Loucy (cell line): ENCODE results near the gene SLC9A3.

ENCODE experiments used
- H2AFZ ChIP-seq: fragments of 200-600 bp; sonication (generic); 2 replicates; pipeline ENCODE4 v1.6.0; 2016; ENCODE audit warnings: antibody characterized with exemption, mild to moderate bottlenecking, low read length, moderate library complexity
- H3F3A ChIP-seq: fragments of 200-600 bp; 2 replicates; pipeline ENCODE4 v1.6.0; 2016; ENCODE audit warnings: antibody characterized with exemption, low read depth, mild to moderate bottlenecking
- H3K27me3 ChIP-seq: fragments of 200-600 bp; sonication (generic); 2 replicates; pipeline ENCODE4 v1.6.1; 2014; ENCODE audit warnings: low read length, mild to moderate bottlenecking; ENCODE audit not compliant: insufficient read depth, poor library complexity, severe bottlenecking
- H3K36me3 ChIP-seq: fragments of 200-600 bp; sonication (generic); 2 replicates; pipeline ENCODE4 v1.6.1; 2016; ENCODE audit warnings: low read length; ENCODE audit not compliant: insufficient read depth
- H3K4me1 ChIP-seq: fragments of 200-600 bp; sonication (generic); 2 replicates; pipeline ENCODE4 v1.5.1; 2014; ENCODE audit warnings: low read length, mild to moderate bottlenecking; ENCODE audit not compliant: insufficient read depth, poor library complexity, severe bottlenecking
- H3K4me2 ChIP-seq: fragments of 200-600 bp; sonication (generic); 2 replicates; pipeline ENCODE4 v1.6.0; 2014; ENCODE audit warnings: antibody characterized with exemption, low read length, low read depth, mild to moderate bottlenecking; ENCODE audit not compliant: poor library complexity, severe bottlenecking
- H3K4me3 ChIP-seq: fragments of 200-600 bp; sonication (generic); 2 replicates; pipeline ENCODE4 v1.5.1; 2014; ENCODE audit warnings: low read length, mild to moderate bottlenecking, mixed read lengths; ENCODE audit not compliant: poor library complexity, severe bottlenecking
- H3K79me2 ChIP-seq: fragments of 200-600 bp; sonication (generic); 2 replicates; pipeline ENCODE4 v1.6.1; 2014; ENCODE audit warnings: low read length; ENCODE audit not compliant: insufficient read depth
- H3K9ac ChIP-seq: fragments of 200-600 bp; sonication (generic); 2 replicates; pipeline ENCODE4 v1.6.0; 2014; ENCODE audit warnings: mild to moderate bottlenecking, low read depth, low read length, moderate library complexity; ENCODE audit not compliant: poor library complexity, severe bottlenecking
- H3K9me2 ChIP-seq: fragments of 200-600 bp; sonication (generic); replicated peaks from 2 replicates; pipeline ENCODE4 v1.6.1; 2016; ENCODE audit warnings: low read depth, low read length, mixed read lengths
- H3K9me3 ChIP-seq: fragments of 200-600 bp; sonication (generic); 2 replicates; pipeline ENCODE4 v1.6.1; 2014; ENCODE audit warnings: mild to moderate bottlenecking, antibody characterized with exemption, low read length, low read depth; ENCODE audit not compliant: insufficient read depth
- H4K20me1 ChIP-seq: fragments of 200-600 bp; sonication (generic); 2 replicates; pipeline ENCODE4 v1.6.0; 2014; ENCODE audit warnings: antibody characterized with exemption, low read length, mild to moderate bottlenecking; ENCODE audit not compliant: insufficient read depth, poor library complexity, severe bottlenecking
- CTCF ChIP-seq: fragments of 200-600 bp; sonication (generic); conservative IDR thresholded peaks from 2 replicates; pipeline ENCODE4 v1.5.1; 2014; ENCODE audit warnings: mild to moderate bottlenecking, antibody characterized with exemption, low read length
- EZH2phosphoT487 ChIP-seq: fragments of 200-600 bp; IDR thresholded peaks from 2 replicates; pipeline ENCODE4 v1.6.1; 2018; ENCODE audit warnings: antibody characterized with exemption, mild to moderate bottlenecking, moderate library complexity, borderline replicate concordance

SLC9A3 gene

DNA sequence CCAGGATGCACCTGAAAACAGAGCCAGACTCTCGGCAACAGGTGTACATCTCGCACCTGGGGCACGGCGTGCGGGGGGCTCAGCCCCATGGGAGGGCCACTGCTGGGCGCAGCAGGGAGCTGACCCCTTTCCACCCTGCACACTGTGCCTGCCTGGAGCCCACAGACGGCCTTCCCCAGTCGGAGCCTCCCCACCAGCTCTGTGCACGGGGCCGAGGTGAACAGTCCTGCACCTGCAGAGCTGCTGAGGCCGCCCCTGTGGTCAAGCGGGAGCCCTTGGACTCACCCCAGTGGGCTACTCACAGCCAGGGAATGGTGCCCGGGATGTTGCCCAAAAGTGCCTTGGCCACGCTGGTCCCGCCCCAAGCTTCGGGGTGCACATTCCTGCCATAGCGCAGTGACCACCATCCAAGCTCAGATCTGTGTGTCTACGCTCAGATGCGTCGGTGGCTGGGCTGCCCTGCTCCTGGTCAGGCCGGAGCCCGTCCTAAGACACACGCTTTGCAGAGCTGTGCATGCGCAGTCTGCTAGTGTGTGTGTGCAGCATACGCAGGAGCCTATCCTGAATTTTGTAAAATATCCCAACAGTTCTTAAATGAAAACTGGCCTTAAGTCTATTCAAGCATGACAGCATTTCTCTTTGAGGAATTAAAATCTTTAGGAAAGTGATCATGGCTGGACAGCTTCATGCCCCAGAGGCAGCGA lies 89.7 kb downstream of the SLC9A3 start:
- Histone ChIP-seq H4K20me1 (no peaks in the 10 kb centered on the region), H2AFZ (no peak overlapping the region), H3K36me3 (no peaks in the 10 kb centered on the region), H3K9me2 (no peaks in the 10 kb centered on the region), H3K4me1 (peaks cover 39% of the 10 kb centered on the region), H3K9ac (no peak overlapping the region), H3K4me3 (no peak overlapping the region), H3K27me3 (no peaks in the 10 kb centered on the region), H3K79me2 (no peaks in the 10 kb centered on the region), H3K9me3 (no peaks in the 10 kb centered on the region), H3F3A (no peaks in the 10 kb centered on the region), H3K4me2 (no peak overlapping the region)
- TF ChIP-seq CTCF, result no peak
- TF ChIP-seq EZH2phosphoT487, result no peak

- TF ChIP-seq EZH2phosphoT487 (no peak), CTCF (no peak)
- Histone ChIP-seq H3K4me1 (peaks cover 35% of the 10 kb centered on the region), H4K20me1 (no peaks in the 10 kb centered on the region), H3K9me3 (no peaks in the 10 kb centered on the region), H3F3A (no peaks in the 10 kb centered on the region), H3K9ac (no peak overlapping the region), H3K79me2 (no peaks in the 10 kb centered on the region), H3K27me3 (no peaks in the 10 kb centered on the region), H2AFZ (no peak overlapping the region), H3K9me2 (no peaks in the 10 kb centered on the region), H3K36me3 (no peaks in the 10 kb centered on the region), H3K4me3 (no peak overlapping the region), H3K4me2 (no peak overlapping the region)
Measured at GRCh38 chr5:433836-434235, 90.4 kb downstream of the SLC9A3 start.

GRCh38 chr5:432928-433791 lies 91.1 kb downstream of the SLC9A3 start:
- H3K4me1 ChIP-seq, result peaks cover 35% of the 10 kb centered on the region
- H3K9me2 ChIP-seq, result no peaks in the 10 kb centered on the region
- H3K9ac ChIP-seq, result no peak overlapping the region
- no peaks in the 10 kb centered on the region for H3K79me2 ChIP-seq
- no peaks in the 10 kb centered on the region for H3K27me3 ChIP-seq
- no peak for TF ChIP-seq EZH2phosphoT487
- no peak for TF ChIP-seq CTCF
- no peak overlapping the region for H2AFZ ChIP-seq
- H3K9me3 ChIP-seq, result no peaks in the 10 kb centered on the region
- no peaks in the 10 kb centered on the region for H3K36me3 ChIP-seq
- H4K20me1 ChIP-seq, result no peaks in the 10 kb centered on the region
- H3K4me2 ChIP-seq, result no peak overlapping the region
- H3K4me3 ChIP-seq, result no peak overlapping the region
- H3F3A ChIP-seq, result no peaks in the 10 kb centered on the region
